Measurements from ENCODE around the gene SLC2A10.

SLC2A10 gene

GRCh38 chr20:46779831-46780230, 70.4 kb downstream of the SLC2A10 start:
- no peak overlapping the region for H3K4me3 ChIP-seq (ENCODE audit: low read depth in 1 of 2, low read length in 2 of 2)
- H3K4me1 ChIP-seq (ENCODE audit: insufficient read depth, low read length): peaks cover 5% of the 10 kb centered on the region
- no peaks in the 10 kb centered on the region for H3K9me3 ChIP-seq (ENCODE audit: low read length)
- no peak overlapping the region for H3K9ac ChIP-seq (ENCODE audit: low read length)
- no peak overlapping the region for H3K27ac ChIP-seq (ENCODE audit: low read depth, low read length)
- no peaks in the 10 kb centered on the region for H3K36me3 ChIP-seq (ENCODE audit: insufficient read depth, low read length)
- H3K27me3 ChIP-seq (ENCODE audit: control insufficient read depth in 1 of 2, insufficient read depth in 2 of 2, low read length in 2 of 2): no peaks in the 10 kb centered on the region

- peaks cover 28% of the 10 kb centered on the region for H3K4me1 ChIP-seq (ENCODE audit: insufficient read depth, low read length)
- no peak overlapping the region for H3K9ac ChIP-seq (ENCODE audit: low read length)
- no peaks in the 10 kb centered on the region for H3K9me3 ChIP-seq (ENCODE audit: low read length)
- H3K4me3 ChIP-seq (ENCODE audit: low read depth in 1 of 2, low read length in 2 of 2): no peak overlapping the region
- no peak overlapping the region for H3K27ac ChIP-seq (ENCODE audit: low read depth, low read length)
- no peaks in the 10 kb centered on the region for H3K36me3 ChIP-seq (ENCODE audit: insufficient read depth, low read length)
- H3K27me3 ChIP-seq (ENCODE audit: control insufficient read depth in 1 of 2, insufficient read depth in 2 of 2, low read length in 2 of 2): no peaks in the 10 kb centered on the region
These were observed 75.1 kb downstream of the SLC2A10 start for GRCh38 chr20:46784436-46785127.

All from muscle layer of colon (tissue), 2 donors.